ENCODE data around the gene SMTN. TPM values are rescaled to one million over a fixed set of nuclear protein-coding genes. Genes with fewer than 3 reads are reported as not detected.
"Not testable (repeated sequence)": the region's sequence is repeated elsewhere in the genome, so short reads cannot be mapped to it uniquely, and the experiment has no call there.

The SMTN gene
- total RNA-seq, 4 donors from 2014 or later: 42.3 to 54.6 (median 50.5) TPM

DNA sequence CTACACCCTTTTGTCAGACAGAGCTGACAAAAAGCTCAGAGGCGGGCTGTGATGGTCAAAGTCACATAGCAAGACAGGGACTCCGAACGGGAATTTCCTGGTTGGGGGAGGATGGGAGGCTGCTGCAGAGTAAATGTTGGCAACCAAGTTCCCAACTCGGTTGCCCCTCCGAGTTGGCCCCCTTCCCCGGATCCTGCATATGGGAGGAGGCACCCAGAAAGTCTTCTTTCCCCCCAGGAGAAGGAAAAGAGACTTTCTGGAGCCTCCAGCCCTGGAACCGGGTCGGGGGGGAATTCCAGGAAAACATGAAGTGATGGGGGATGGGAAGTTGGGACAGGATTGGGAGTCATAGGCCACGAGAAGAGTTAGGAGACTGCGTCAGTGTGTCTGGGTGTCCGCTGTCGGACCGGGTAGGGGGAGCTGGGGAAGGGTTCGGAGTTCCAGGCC, 25.6 kb downstream of the SMTN start:
- no peaks in the 10 kb centered on the region for H3K9me3 ChIP-seq
- 61% methylated on average over 14 of the region's 14 CpGs for WGBS
- peaks cover 45% of the 10 kb centered on the region for H3K4me1 ChIP-seq
- DNase-seq (ENCODE audit: low spot score in 2 of 2): no peak
- H3K4me3 ChIP-seq: peak overlapping the region; percentile 58
- TF ChIP-seq, protein P1, sequence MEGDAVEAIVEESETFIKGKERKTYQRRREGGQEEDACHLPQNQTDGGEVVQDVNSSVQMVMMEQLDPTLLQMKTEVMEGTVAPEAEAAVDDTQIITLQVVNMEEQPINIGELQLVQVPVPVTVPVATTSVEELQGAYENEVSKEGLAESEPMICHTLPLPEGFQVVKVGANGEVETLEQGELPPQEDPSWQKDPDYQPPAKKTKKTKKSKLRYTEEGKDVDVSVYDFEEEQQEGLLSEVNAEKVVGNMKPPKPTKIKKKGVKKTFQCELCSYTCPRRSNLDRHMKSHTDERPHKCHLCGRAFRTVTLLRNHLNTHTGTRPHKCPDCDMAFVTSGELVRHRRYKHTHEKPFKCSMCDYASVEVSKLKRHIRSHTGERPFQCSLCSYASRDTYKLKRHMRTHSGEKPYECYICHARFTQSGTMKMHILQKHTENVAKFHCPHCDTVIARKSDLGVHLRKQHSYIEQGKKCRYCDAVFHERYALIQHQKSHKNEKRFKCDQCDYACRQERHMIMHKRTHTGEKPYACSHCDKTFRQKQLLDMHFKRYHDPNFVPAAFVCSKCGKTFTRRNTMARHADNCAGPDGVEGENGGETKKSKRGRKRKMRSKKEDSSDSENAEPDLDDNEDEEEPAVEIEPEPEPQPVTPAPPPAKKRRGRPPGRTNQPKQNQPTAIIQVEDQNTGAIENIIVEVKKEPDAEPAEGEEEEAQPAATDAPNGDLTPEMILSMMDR (IDR thresholded peaks at IDR 0.05): no peak
- TF ChIP-seq EP300 (IDR thresholded peaks at IDR 0.05) (no peak), POLR2AphosphoS5 (IDR thresholded peaks at IDR 0.05) (no peak), POLR2A (IDR thresholded peaks at IDR 0.05) (no peak)
- H3K36me3 ChIP-seq: peaks cover 12% of the 10 kb centered on the region
- peak overlapping the region; percentile 91 for H3K27ac ChIP-seq
- no peaks in the 10 kb centered on the region for H3K27me3 ChIP-seq

DNA sequence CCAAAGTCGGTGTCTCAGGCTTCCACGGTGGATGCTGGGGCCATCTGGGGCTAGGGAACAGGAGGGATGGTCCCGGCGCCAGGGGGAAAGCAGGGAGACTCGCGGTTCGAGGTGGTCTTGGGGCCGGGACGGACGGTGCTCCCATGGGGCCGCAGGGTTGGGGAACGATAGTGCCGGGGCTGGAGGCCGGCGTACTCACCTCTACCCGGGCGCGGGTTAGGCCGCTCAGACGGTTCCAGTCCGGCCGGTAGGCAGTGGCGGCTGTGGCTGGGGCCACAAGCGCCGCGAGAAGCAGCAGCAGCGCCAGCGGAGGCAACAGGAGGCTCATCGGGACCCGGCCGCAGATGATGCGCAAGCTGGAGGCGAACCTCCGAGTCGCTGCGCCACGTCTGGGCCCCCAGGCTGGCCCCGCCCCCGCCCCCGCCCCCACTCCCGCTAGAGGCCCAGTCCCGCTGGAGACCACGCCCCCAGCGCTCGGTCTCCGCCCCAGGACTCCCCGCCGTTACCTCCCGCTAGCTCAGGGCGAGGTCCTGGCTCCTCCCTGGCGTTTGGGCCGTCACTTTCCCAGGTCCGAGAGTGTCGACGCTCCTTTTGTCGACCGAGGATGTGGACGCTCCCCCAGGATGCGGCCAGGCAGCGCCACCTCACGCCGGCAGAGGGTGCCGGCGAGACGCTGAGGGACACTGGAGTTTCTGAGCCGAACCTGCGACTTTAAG, 26.2 kb downstream of the SMTN start, which contains the start of gene SELENOM:
TSS of gene SELENOM (minus strand) at position 391 of the 716 bp plus-strand sequence. CDS start at position 328, 63 bp downstream.
- TF ChIP-seq, protein P1 (IDR thresholded peaks at IDR 0.05): peak; percentile 94 to 95
- TF ChIP-seq POLR2AphosphoS5 (IDR thresholded peaks at IDR 0.05) (peak in 2 of 3 donors; percentile 17 to 30), EP300 (IDR thresholded peaks at IDR 0.05) (no peak), POLR2A (IDR thresholded peaks at IDR 0.05) (peak; percentile 57 to 77)
- Histone ChIP-seq H3K36me3 (peaks cover 12% of the 10 kb centered on the region), H3K27ac (peak within 1 kb of the TSS; percentile 91), H3K4me1 (peaks cover 40% of the 10 kb centered on the region), H3K9me3 (no peaks in the 10 kb centered on the region), H3K4me3 (peak within 1 kb of the TSS; percentile 58), H3K27me3 (no peaks in the 10 kb centered on the region)
- WGBS: 4% methylated on average over 28 of the region's 67 CpGs
- peak; percentile 97 to 98 for DNase-seq (ENCODE audit: low spot score in 2 of 2)

DNA sequence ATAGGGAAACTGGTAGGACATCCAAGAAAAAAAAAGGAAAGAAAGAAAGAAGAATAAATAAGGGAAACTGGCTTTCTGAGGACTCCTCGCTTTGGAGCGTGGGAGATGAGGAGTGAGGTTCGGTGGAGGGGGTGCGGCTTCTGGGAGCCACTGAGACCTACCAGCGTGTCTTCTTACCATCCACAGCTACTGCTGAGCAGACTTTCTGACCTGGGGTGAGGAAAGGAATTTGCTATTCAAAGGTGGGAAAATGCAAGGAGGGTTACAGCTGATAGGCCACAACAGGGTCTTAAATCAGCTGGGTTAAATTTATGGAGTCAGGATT, 26.7 kb downstream of the SMTN start:
- H3K27ac ChIP-seq: peak overlapping the region; percentile 30
- no peaks in the 10 kb centered on the region for H3K27me3 ChIP-seq
- TF ChIP-seq POLR2AphosphoS5 (IDR thresholded peaks at IDR 0.05): no peak
- TF ChIP-seq, protein P1 (IDR thresholded peaks at IDR 0.05): no peak
- no peak for TF ChIP-seq POLR2A (IDR thresholded peaks at IDR 0.05)
- no peak for TF ChIP-seq EP300 (IDR thresholded peaks at IDR 0.05)
- H3K36me3 ChIP-seq: peaks cover 12% of the 10 kb centered on the region
- no peak for DNase-seq (ENCODE audit: low spot score in 2 of 2)
- H3K4me3 ChIP-seq: peak overlapping the region; percentile 58
- 0% methylated on average over 5 of the region's 5 CpGs for WGBS
- no peaks in the 10 kb centered on the region for H3K9me3 ChIP-seq
- H3K4me1 ChIP-seq: peaks cover 36% of the 10 kb centered on the region

DNA sequence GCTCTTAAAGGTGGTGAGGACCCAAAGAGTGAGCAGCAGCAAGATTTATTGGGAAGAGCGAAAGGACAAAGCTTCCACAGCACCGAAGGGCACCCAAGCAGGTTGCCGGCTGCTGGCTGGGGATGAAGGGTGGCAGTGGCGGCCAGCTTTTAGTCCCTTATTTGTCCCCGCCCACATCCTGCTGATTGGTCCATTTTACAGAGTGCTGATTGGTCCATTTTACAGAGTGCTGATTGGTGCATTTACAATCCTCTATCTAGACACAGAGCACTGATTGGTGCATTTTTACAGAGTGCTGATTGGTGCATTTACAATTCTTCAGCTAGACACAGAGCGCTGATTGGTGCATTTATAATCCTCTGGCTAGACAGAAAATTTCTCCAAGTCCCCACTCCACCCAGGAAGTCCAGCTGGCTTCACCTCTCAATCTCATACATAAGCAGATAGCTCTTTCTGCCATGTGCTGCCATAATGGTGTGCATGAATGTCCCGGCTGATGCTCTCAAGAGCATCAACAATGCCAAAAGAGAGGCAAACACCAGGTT, 31.5 kb downstream of the SMTN start:
- not testable (repeated sequence) for H3K4me1 ChIP-seq; H3K27ac ChIP-seq; H3K9me3 ChIP-seq; DNase-seq (ENCODE audit: low spot score in 2 of 2); H3K4me3 ChIP-seq; H3K27me3 ChIP-seq; H3K36me3 ChIP-seq
- 99% methylated on average over 7 of the region's 7 CpGs for WGBS

DNA sequence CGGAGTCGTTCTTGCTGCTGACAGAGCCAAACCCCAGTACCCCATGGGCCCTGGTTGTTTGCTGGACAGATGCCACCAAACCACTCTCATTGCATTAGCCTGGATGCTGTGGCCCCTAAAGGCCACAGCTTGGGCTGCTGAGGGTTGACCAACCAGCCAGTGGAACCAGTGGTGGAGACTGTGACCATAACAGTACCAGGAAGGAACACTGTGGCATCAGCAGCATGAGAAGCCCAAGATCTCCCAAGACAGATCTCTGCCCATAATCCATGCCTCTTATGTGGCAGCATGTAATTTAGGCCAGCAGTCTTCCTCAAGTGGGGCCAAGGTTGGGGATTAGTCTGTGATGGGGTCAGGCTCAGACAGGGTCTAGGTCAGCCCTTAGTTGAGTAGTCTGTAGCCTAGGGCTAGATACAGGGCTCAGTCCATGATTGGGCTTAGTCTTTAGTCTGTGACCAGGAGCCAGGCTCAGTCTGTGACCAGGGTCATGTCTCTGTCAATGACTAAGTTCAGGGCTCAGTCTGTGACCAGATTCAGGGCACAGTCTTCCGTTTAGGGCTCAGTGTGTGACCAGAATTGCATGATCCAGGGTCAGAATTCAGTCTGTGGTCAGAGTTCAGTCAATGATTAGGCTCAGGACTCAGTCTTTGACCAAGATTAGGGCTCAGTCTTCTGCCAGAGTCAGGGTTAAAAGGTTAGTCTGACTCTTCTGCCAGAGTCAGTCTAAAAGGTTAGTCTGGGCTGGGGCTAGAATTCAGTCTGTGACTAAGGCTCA, 37.1 kb downstream of the SMTN start:
- H3K27ac ChIP-seq: no peak overlapping the region
- TF ChIP-seq POLR2AphosphoS5 (IDR thresholded peaks at IDR 0.05): no peak
- TF ChIP-seq POLR2A (IDR thresholded peaks at IDR 0.05): no peak
- no peak for TF ChIP-seq EP300 (IDR thresholded peaks at IDR 0.05)
- TF ChIP-seq, protein P1 (IDR thresholded peaks at IDR 0.05): no peak
- no peak for DNase-seq (ENCODE audit: low spot score in 2 of 2)

More for the DNA sequence above, 37.1 kb downstream of the SMTN start:
- WGBS: 80% methylated on average over 3 of the region's 3 CpGs
- Histone ChIP-seq H3K9me3 (no peaks in the 10 kb centered on the region), H3K4me1 (peaks cover 16% of the 10 kb centered on the region), H3K27me3 (no peaks in the 10 kb centered on the region), H3K36me3 (no peaks in the 10 kb centered on the region), H3K4me3 (no peak overlapping the region)

Data from suprapubic skin (tissue), 4 donors.